HEK293T (cell line): ENCODE measurements around the gene CLCNKA.
"Not testable (repeated sequence)": the region's sequence is repeated elsewhere in the genome, so short reads cannot be mapped to it uniquely, and the experiment has no call there.

ENCODE experiments used
- CTCF ChIA-PET: fragments of 350-600 bp; formaldehyde crosslinking; extraction: SDS; loops from one replicate; lab custom pipeline; 2021; ENCODE audit warnings: antibody characterized with exemption, inconsistent platforms; lab: Yijun Ruan, JAX
- POLR2A ChIA-PET: fragments of 350-600 bp; formaldehyde crosslinking; extraction: SDS; loops from one replicate; lab custom pipeline; 2020; ENCODE audit warnings: antibody characterized with exemption, inconsistent platforms; lab: Yijun Ruan, JAX
- DNase-seq: peaks from one replicate; pipeline ENCODE4 v3.0.0; 2012; ENCODE audit warnings: mixed read lengths; ENCODE audit errors: extremely low spot score
- ARNT ChIP-seq: fragments of 450-650 bp; IDR thresholded peaks from 2 replicates; pipeline ENCODE4 v1.6.1; 2017; ENCODE audit warnings: mild to moderate bottlenecking
- BHLHE40 ChIP-seq: fragments of 450-650 bp; IDR thresholded peaks from 2 replicates; pipeline ENCODE4 v1.6.1; 2016; ENCODE audit warnings: mild to moderate bottlenecking, moderate library complexity, borderline replicate concordance
- CTBP1 ChIP-seq: fragments of 450-650 bp; IDR thresholded peaks from 2 replicates; pipeline ENCODE4 v1.6.1; 2016; ENCODE audit warnings: borderline replicate concordance
- ELF4 ChIP-seq: fragments of 450-650 bp; IDR thresholded peaks from 2 replicates; pipeline ENCODE4 v1.6.1; 2017; ENCODE audit warnings: antibody characterized with exemption
- FOXA1 ChIP-seq: fragments of 450-650 bp; IDR thresholded peaks from 2 replicates; pipeline ENCODE4 v1.6.1; 2016; ENCODE audit warnings: mild to moderate bottlenecking
- FOXK2 ChIP-seq: fragments of 450-650 bp; IDR thresholded peaks from 2 replicates; pipeline ENCODE4 v1.6.1; 2016; ENCODE audit warnings: mild to moderate bottlenecking
- FOXM1 ChIP-seq: fragments of 450-650 bp; IDR thresholded peaks from 2 replicates; pipeline ENCODE4 v1.6.1; 2017; ENCODE audit warnings: mild to moderate bottlenecking, borderline replicate concordance
- HDGF ChIP-seq: fragments of 450-650 bp; IDR thresholded peaks from 2 replicates; pipeline ENCODE4 v1.6.1; 2017; ENCODE audit warnings: antibody characterized with exemption, borderline replicate concordance
- L3MBTL2 ChIP-seq: fragments of 450-650 bp; conservative IDR thresholded peaks from 2 replicates; pipeline ENCODE4 v1.6.1; 2016; ENCODE audit warnings: mild to moderate bottlenecking
- LEF1 ChIP-seq: fragments of 450-650 bp; IDR thresholded peaks from 2 replicates; pipeline ENCODE4 v1.6.1; 2017; ENCODE audit warnings: mild to moderate bottlenecking, borderline replicate concordance
- NFRKB ChIP-seq: fragments of 450-650 bp; IDR thresholded peaks from 2 replicates; pipeline ENCODE4 v1.6.1; 2016; ENCODE audit warnings: mild to moderate bottlenecking, moderate library complexity
- SP1 ChIP-seq: fragments of 450-650 bp; IDR thresholded peaks from 2 replicates; pipeline ENCODE4 v1.6.1; 2017
- SUZ12 ChIP-seq: fragments of 450-650 bp; IDR thresholded peaks from 2 replicates; pipeline ENCODE4 v1.6.1; 2016; ENCODE audit warnings: mild to moderate bottlenecking
- TARDBP ChIP-seq: fragments of 450-650 bp; IDR thresholded peaks from 2 replicates; pipeline ENCODE4 v1.6.1; 2016
- ZNF384 ChIP-seq: fragments of 450-650 bp; IDR thresholded peaks from 2 replicates; pipeline ENCODE4 v1.6.1; 2016
- TF ChIP-seq, protein P1 (sequence below): fragments of 450-650 bp; IDR thresholded peaks from 2 replicates; pipeline ENCODE4 v1.6.1; 2016

Gene CLCNKA

DNA sequence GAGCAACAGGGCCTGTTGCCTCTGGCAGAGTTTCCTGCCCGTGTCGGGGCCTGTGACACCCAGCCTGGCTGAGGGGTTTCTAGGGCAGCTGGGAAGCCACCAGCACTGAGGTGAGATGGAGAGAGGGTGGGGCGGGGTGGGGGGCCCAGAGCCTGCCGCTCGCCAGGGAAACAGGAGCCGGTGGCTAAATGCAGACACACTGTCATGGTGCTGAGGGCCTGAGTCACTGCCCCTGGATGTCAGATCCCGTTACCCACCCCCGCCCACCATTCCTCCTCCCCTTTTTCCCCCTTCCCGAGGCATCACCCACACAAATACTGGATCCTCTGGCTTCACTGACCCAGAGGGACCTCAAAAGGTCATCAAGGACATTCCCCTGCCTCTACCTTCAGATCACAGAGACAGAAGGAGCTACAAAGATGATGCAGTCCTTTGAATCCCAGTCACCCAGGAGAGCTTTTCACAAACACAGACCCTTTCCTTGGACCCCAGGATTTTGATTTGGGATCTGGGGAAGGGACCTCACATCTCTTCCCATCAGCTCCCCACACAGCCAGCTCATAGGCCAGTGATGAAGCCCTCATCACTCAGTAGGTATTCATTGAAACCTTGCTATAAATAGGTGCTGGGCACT lies 2.1 kb upstream of the CLCNKA start:
- ChIA-PET CTCF (interaction anchor here (0.7 to 1.0 kb wide), 2 partner anchors 10 to 18 kb away, joined by 3 read pairs; no protein-coding TSS in a partner anchor), POLR2A (no interaction called here)
- TF ChIP-seq, protein P1, sequence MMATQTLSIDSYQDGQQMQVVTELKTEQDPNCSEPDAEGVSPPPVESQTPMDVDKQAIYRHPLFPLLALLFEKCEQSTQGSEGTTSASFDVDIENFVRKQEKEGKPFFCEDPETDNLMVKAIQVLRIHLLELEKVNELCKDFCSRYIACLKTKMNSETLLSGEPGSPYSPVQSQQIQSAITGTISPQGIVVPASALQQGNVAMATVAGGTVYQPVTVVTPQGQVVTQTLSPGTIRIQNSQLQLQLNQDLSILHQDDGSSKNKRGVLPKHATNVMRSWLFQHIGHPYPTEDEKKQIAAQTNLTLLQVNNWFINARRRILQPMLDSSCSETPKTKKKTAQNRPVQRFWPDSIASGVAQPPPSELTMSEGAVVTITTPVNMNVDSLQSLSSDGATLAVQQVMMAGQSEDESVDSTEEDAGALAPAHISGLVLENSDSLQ = no peak
- TF ChIP-seq BHLHE40 = no peak
- DNase-seq = no peak

DNA sequence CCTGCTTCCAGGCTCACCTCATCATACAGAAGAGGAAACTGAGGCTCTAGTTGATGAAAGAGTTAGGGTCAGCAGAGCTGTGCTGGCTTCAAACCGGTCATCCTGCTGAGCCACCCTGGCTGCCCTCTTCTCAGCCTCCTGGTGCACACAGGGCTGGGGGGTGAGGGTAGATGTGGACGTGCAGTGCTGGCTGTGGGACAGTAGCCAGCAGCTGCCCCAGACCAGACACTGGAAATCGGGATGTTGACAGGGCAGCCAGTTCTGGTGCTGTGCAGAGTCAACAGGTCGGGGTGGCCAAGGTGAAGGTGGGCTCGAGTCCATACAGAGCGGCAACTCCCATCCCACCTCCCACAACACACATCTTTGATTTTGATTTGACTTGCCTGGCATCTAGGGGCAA lies 1.5 kb upstream of the CLCNKA start:
- POLR2A ChIA-PET = no interaction called here
- no peak for DNase-seq
- TF ChIP-seq LEF1 (no peak), FOXM1 (no peak), BHLHE40 (no peak), L3MBTL2 (no peak), FOXK2 (no peak), SP1 (no peak), TARDBP (no peak), HDGF (no peak), ELF4 (no peak), NFRKB (no peak)
- TF ChIP-seq, protein P1 = no peak
- CTCF ChIA-PET = interaction anchor here (0.7 to 1.0 kb wide), 2 partner anchors 10 to 18 kb away, joined by 3 read pairs; no protein-coding TSS in a partner anchor

GRCh38 chr1:16020878-16021277 lies 958 bp upstream of the CLCNKA start:
- POLR2A ChIA-PET, DNase-seq, CTCF ChIA-PET: not testable (repeated sequence)

DNA sequence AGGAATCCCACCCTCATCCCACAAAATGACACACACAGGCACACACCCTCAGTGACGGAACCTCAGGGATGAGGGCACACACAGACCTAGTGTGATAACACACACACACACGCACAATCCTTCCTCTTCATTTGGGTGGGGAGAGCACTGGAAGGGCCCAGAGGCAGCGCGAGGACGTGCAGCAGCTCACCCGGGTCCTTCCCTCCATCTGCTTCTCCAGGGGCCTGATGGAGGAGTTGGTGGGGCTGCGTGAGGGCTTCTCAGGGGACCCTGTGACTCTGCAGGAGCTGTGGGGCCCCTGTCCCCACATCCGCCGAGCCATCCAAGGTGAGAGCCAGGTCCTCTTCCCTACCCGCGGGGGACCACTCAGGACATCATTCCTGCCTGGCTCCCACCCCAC lies 557 bp downstream of the CLCNKA start:
- ChIA-PET CTCF (no interaction called here), POLR2A (no interaction called here)
- no peak for TF ChIP-seq L3MBTL2
- no peak for TF ChIP-seq NFRKB
- TF ChIP-seq ARNT = no peak
- no peak for TF ChIP-seq TARDBP
- no peak for TF ChIP-seq ELF4
- no peak for TF ChIP-seq SP1

DNA sequence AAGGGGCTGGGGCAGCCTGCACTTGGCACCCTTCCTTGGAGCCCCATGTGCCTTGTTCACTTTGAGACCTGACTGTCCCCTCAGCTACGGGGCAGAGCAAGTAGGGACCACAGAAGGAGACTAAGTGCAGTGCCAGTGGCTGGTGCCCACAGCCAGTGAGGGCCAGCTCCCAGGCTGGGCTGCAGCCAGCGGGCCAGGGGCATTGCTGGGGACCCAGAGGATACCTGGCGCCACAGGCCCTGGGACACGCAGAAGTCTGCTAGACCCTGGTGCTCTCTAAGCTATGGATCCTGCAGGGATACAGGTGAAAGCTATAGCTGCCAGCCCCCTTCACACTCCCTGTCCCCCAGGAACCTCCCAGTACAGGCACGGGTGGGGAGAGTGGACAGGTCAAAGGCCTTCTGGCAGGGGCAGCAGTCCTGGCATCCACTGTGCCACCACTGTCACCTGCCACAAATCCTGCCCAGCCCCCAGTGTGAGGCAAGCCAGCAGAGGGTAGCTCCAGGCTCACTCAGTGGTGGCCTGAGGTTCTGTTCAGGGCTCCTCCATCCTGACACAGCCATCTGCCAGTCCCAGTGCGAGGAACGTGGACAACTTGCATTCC lies 1.3 kb downstream of the CLCNKA start:
- DNase-seq = no peak
- TF ChIP-seq FOXK2 = no peak
- TF ChIP-seq ZNF384 = no peak
- no peak for TF ChIP-seq CTBP1
- TF ChIP-seq FOXA1 = no peak
- TF ChIP-seq, protein P1 = no peak
- no peak for TF ChIP-seq NFRKB
- no peak for TF ChIP-seq TARDBP
- no peak for TF ChIP-seq BHLHE40
- no peak for TF ChIP-seq HDGF
- no peak for TF ChIP-seq FOXM1
- TF ChIP-seq L3MBTL2 = no peak
- no peak for TF ChIP-seq LEF1
- TF ChIP-seq SP1 = no peak
- no peak for TF ChIP-seq ELF4
- no peak for TF ChIP-seq SUZ12
- no peak for TF ChIP-seq ARNT
- ChIA-PET POLR2A (no interaction called here), CTCF (no interaction called here)

More for the DNA sequence above, 557 bp downstream of the CLCNKA start:
- DNase-seq = no peak

GRCh38 chr1:16026302-16026701 lies 4.5 kb downstream of the CLCNKA start:
- POLR2A ChIA-PET, DNase-seq: not testable (repeated sequence)
- CTCF ChIA-PET = interaction anchor here (0.5 to 0.9 kb wide), 2 partner anchors 8 to 337 kb away, joined by 3 to 4 read pairs; partner anchors contain the start of gene HSPB7

DNA sequence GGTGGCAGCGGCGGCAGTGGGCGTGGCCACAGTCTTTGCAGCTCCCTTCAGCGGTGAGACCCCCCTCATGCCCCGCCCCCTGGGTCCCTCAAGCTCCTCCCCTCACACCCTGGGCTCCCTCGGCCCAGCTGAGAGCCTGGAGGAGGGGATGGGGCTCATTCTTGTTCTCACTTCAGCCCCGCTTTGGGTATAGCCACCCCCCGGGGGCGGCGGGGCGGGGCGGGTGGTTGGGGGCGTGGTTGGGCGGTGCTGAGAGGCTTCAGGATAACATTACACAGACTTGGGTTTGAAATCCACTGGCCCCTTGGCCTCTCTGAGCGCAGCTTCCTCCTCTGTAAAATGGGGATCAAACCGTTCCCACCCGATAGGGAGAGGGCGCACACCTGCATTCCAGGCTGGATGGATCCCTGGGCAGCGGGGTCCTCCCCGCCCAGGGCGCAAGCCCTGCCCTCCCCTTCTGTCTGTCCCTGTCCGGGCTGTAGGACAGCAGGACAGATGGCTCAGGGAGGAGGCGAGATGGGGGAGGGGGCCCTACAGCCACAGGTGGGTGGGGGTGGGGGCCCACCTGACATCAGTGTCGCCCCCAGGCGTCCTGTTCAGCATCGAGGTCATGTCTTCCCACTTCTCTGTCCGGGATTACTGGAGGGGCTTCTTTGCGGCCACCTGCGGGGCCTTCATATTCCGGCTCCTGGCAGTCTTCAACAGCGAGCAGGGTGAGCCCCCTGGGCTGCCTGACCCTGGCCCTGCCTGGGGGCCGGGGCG lies 5.1 kb downstream of the CLCNKA start:
- ChIA-PET CTCF (interaction anchor here (0.5 to 0.9 kb wide), 2 partner anchors 9 to 336 kb away, joined by 3 to 4 read pairs; partner anchors contain the start of gene HSPB7), POLR2A (no interaction called here)
- TF ChIP-seq FOXA1 (no peak), ELF4 (no peak), SP1 (no peak), FOXK2 (no peak), NFRKB (no peak), TARDBP (no peak), ARNT (no peak), CTBP1 (no peak)
- DNase-seq = peak; percentile 42
